Neural progenitor cell (in vitro differentiated cells): ENCODE data around the gene PACRG.

Experiments
- EZH2phosphoT487 ChIP-seq: fragments of 200-600 bp; sonication (generic); IDR thresholded peaks from 2 replicates; pipeline ENCODE4 v1.6.1; 2017; ENCODE audit warnings: antibody characterized with exemption
- TF ChIP-seq, protein P1 (sequence below): fragments of 200-600 bp; sonication (generic); IDR thresholded peaks from 2 replicates; pipeline ENCODE4 v1.5.1; 2017; ENCODE audit warnings: antibody characterized with exemption, mild to moderate bottlenecking

DNA sequence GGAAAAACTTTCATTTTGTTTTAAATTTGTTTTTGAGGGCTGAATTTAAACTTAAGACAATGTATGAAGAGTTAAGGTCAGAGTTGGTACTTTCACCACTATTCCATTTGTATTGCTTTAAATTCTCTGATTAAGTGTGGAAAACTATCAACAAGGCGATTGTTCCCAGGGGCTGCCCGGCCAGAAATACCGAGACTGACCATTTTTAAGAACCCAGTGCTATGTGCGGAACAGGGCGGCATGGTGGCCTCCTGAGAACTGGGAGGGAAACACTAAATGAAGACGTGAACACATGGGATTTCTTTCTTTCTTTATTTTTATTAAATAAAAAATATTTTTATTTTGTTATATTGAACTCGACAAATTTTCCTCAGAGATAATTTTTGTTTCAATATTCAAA is 465.6 kb downstream of the PACRG start:
- TF ChIP-seq, protein P1, sequence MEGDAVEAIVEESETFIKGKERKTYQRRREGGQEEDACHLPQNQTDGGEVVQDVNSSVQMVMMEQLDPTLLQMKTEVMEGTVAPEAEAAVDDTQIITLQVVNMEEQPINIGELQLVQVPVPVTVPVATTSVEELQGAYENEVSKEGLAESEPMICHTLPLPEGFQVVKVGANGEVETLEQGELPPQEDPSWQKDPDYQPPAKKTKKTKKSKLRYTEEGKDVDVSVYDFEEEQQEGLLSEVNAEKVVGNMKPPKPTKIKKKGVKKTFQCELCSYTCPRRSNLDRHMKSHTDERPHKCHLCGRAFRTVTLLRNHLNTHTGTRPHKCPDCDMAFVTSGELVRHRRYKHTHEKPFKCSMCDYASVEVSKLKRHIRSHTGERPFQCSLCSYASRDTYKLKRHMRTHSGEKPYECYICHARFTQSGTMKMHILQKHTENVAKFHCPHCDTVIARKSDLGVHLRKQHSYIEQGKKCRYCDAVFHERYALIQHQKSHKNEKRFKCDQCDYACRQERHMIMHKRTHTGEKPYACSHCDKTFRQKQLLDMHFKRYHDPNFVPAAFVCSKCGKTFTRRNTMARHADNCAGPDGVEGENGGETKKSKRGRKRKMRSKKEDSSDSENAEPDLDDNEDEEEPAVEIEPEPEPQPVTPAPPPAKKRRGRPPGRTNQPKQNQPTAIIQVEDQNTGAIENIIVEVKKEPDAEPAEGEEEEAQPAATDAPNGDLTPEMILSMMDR, result no peak
- TF ChIP-seq EZH2phosphoT487, result no peak
